ENCODE data around the gene EPC2. TPM values are rescaled to one million over a fixed set of nuclear protein-coding genes. Genes with fewer than 3 reads are reported as not detected.

EPC2 gene, protein sequence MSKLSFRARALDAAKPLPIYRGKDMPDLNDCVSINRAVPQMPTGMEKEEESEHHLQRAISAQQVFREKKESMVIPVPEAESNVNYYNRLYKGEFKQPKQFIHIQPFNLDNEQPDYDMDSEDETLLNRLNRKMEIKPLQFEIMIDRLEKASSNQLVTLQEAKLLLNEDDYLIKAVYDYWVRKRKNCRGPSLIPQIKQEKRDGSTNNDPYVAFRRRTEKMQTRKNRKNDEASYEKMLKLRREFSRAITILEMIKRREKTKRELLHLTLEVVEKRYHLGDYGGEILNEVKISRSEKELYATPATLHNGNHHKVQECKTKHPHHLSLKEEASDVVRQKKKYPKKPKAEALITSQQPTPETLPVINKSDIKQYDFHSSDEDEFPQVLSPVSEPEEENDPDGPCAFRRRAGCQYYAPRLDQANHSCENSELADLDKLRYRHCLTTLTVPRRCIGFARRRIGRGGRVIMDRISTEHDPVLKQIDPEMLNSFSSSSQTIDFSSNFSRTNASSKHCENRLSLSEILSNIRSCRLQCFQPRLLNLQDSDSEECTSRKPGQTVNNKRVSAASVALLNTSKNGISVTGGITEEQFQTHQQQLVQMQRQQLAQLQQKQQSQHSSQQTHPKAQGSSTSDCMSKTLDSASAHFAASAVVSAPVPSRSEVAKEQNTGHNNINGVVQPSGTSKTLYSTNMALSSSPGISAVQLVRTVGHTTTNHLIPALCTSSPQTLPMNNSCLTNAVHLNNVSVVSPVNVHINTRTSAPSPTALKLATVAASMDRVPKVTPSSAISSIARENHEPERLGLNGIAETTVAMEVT
- 7.4 to 11.2 TPM (median 10.4 TPM) in 5 replicates for total RNA-seq (2022; extraction: Qiagen RNA extraction; ENCODE audit: low read depth)

DNA sequence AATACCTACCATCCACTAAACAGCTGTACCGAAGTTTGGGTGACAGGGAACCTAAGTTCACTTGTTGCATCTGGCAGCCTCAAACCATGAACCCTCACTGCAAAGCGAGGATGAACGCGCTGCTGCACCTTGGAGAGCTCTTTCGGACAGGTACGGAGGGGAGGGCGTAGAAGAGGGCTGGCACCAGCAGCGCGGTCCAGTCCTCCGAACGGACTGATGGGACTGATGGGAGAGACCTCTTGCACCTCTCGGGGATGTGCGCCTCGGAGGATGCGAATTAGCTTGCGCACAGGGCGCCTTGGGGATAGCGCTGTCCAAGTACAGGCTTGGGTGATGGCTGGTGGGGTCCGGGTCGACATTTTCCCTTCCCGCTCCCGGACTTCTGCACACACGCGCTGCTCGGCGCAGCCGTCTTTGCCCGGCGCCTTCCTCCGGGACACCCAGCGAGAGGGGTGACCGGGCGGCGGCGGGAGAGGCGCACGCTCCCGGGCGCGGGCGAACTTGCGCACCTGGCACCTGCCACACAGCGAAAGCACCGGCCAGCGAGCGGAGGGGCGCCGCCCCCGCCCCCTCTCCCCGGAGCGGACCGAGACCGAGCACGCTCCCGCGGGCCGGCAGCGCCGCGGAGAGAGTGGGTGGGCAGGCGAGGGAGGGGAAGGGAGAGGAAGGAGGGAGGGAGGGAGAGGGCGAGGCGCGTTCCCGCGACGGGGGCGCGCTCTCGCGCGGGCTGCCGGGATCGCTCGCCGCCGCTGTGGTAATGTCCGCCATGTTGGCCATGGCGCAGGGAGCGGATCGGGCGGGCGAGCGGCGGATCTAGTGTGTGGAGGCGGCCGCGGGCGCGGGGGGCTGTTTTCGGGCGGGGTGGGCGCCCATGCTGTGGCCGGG is at the start of gene EPC2:
Gene EPC2, plus strand, starts transcription at position 754 of the 885 bp plus-strand sequence. CDS start 267 bp downstream, outside the sequence.

Other genes starting within 250 kb of the EPC2 start
- 0.16 to 0.42 TPM (median 0.35 TPM) in 5 replicates for gene KIF5C, start 230.5 kb downstream of the EPC2 start, total RNA-seq (2022; extraction: Qiagen RNA extraction; ENCODE audit: low read depth)

Data from A549 treated with RU486 at 1 μM for 4 hours (cell line).